Activated T-helper 17 cell treated with anti-CD3 and anti-CD28 coated beads, Interleukin-2, amount 50 U/mL, for 72 hours (primary cell): Measurements from ENCODE around the gene AS3MT. TPM values are rescaled to one million over a fixed set of nuclear protein-coding genes. Genes with fewer than 3 reads are reported as not detected.

Experiments
- ATAC-seq: fragments of 150-1000 bp; cut with Tn5 transposase; replicated peaks from 2 replicates; pipeline ENCODE4 v1.10.0; 2021; ENCODE audit warnings: mild to moderate bottlenecking, moderate library complexity
- H3K27ac Mint-ChIP-seq: one replicate; pipeline ENCODE4 v1.8.0; 2022; ENCODE audit warnings: mixed read lengths
- H3K27me3 Mint-ChIP-seq: one replicate; pipeline ENCODE4 v1.8.0; 2022; ENCODE audit warnings: mixed read lengths
- H3K36me3 Mint-ChIP-seq: one replicate; pipeline ENCODE4 v1.8.0; 2022; ENCODE audit warnings: low read depth, mild to moderate bottlenecking, mixed read lengths
- H3K4me1 Mint-ChIP-seq: one replicate; pipeline ENCODE4 v1.8.0; 2022; ENCODE audit warnings: mixed read lengths
- H3K4me3 Mint-ChIP-seq: one replicate; pipeline ENCODE4 v1.8.0; 2022; ENCODE audit warnings: mild to moderate bottlenecking, mixed read lengths
- H3K9me3 Mint-ChIP-seq: one replicate; pipeline ENCODE4 v1.8.0; 2022; ENCODE audit warnings: mixed read lengths
- total RNA-seq, 2 donors: library from RNA; stranded (reverse); gene quantifications; one replicate each; pipeline ENCODE4 v1.2.3, GENCODE V29; 2022

AS3MT gene
- total RNA-seq, 2 donors from 2014 or later = 1.6 TPM; not detected in 1

- Mint-ChIP-seq H3K9me3 (no peaks in the 10 kb centered on the region), H3K4me3 (no peak overlapping the region)
- no peak for ATAC-seq
Measured at GRCh38 chr10:102878629-102879028, 9.4 kb downstream of the AS3MT start.

GRCh38 chr10:102880256-102880655, 11.0 kb downstream of the AS3MT start:
- ATAC-seq = no peak
- Mint-ChIP-seq H3K4me3 (no peak overlapping the region), H3K27ac (no peak overlapping the region), H3K27me3 (no peaks in the 10 kb centered on the region), H3K4me1 (no peaks in the 10 kb centered on the region), H3K9me3 (no peaks in the 10 kb centered on the region), H3K36me3 (no peaks in the 10 kb centered on the region)

More at GRCh38 chr10:102878629-102879028, 9.4 kb downstream of the AS3MT start:
- Mint-ChIP-seq H3K4me1 (no peaks in the 10 kb centered on the region), H3K36me3 (no peaks in the 10 kb centered on the region), H3K27ac (no peak overlapping the region), H3K27me3 (no peaks in the 10 kb centered on the region)

GRCh38 chr10:102888048-102888447, 18.8 kb downstream of the AS3MT start:
- no peak overlapping the region for H3K27ac Mint-ChIP-seq
- peaks cover 18% of the 10 kb centered on the region for H3K36me3 Mint-ChIP-seq
- no peak for ATAC-seq
- no peaks in the 10 kb centered on the region for H3K27me3 Mint-ChIP-seq
- H3K9me3 Mint-ChIP-seq = no peaks in the 10 kb centered on the region
- H3K4me3 Mint-ChIP-seq = no peak overlapping the region
- H3K4me1 Mint-ChIP-seq = no peaks in the 10 kb centered on the region

- Mint-ChIP-seq H3K27me3 (no peaks in the 10 kb centered on the region), H3K27ac (no peak overlapping the region), H3K4me1 (no peaks in the 10 kb centered on the region), H3K9me3 (no peaks in the 10 kb centered on the region), H3K4me3 (no peak overlapping the region), H3K36me3 (peaks cover 15% of the 10 kb centered on the region)
- no peak for ATAC-seq
Measured at GRCh38 chr10:102894466-102895213, 25.4 kb downstream of the AS3MT start.

GRCh38 chr10:102900006-102900405, 30.7 kb downstream of the AS3MT start:
- no peak for ATAC-seq
- H3K36me3 Mint-ChIP-seq = no peaks in the 10 kb centered on the region

GRCh38 chr10:102904346-102904745, 35.1 kb downstream of the AS3MT start:
- Mint-ChIP-seq H3K27me3 (no peaks in the 10 kb centered on the region), H3K36me3 (no peaks in the 10 kb centered on the region), H3K9me3 (no peaks in the 10 kb centered on the region), H3K27ac (no peak overlapping the region), H3K4me1 (no peaks in the 10 kb centered on the region), H3K4me3 (no peak overlapping the region)
- ATAC-seq = no peak

More at GRCh38 chr10:102900006-102900405, 30.7 kb downstream of the AS3MT start:
- Mint-ChIP-seq H3K4me3 (no peak overlapping the region), H3K27ac (no peak overlapping the region), H3K27me3 (no peaks in the 10 kb centered on the region), H3K9me3 (no peaks in the 10 kb centered on the region), H3K4me1 (no peaks in the 10 kb centered on the region)

- ATAC-seq = no peak
- Mint-ChIP-seq H3K9me3 (no peaks in the 10 kb centered on the region), H3K27ac (no peak overlapping the region), H3K4me3 (no peak overlapping the region), H3K27me3 (no peaks in the 10 kb centered on the region), H3K36me3 (no peaks in the 10 kb centered on the region), H3K4me1 (no peaks in the 10 kb centered on the region)
Measured at GRCh38 chr10:102906507-102906906, 37.2 kb downstream of the AS3MT start.

GRCh38 chr10:102914781-102915180, 45.5 kb downstream of the AS3MT start:
- ATAC-seq = no peak
- Mint-ChIP-seq H3K4me3 (no peak overlapping the region), H3K27me3 (peaks cover 11% of the 10 kb centered on the region), H3K36me3 (no peaks in the 10 kb centered on the region), H3K9me3 (no peaks in the 10 kb centered on the region), H3K4me1 (peaks cover 10% of the 10 kb centered on the region), H3K27ac (no peak overlapping the region)

GRCh38 chr10:102916173-102916572, 46.9 kb downstream of the AS3MT start:
- Mint-ChIP-seq H3K4me1 (peaks cover 24% of the 10 kb centered on the region), H3K36me3 (no peaks in the 10 kb centered on the region), H3K27me3 (peaks cover 11% of the 10 kb centered on the region), H3K4me3 (peak overlapping the region; percentile 92), H3K27ac (peak overlapping the region; percentile 58), H3K9me3 (no peaks in the 10 kb centered on the region)
- no peak for ATAC-seq

GRCh38 chr10:102917314-102917961, 48.2 kb downstream of the AS3MT start:
- Mint-ChIP-seq H3K27ac (peak overlapping the region; percentile 93), H3K36me3 (no peaks in the 10 kb centered on the region), H3K27me3 (peaks cover 8% of the 10 kb centered on the region), H3K9me3 (no peaks in the 10 kb centered on the region), H3K4me1 (peaks cover 26% of the 10 kb centered on the region), H3K4me3 (peak overlapping the region; percentile 92)
- ATAC-seq = peak; percentile 56

GRCh38 chr10:102917962-102918816, 48.9 kb downstream of the AS3MT start, which contains the start of gene CNNM2:
TSS of gene CNNM2 (plus strand) at chr10:102918294. CDS start at chr10:102918481, 187 bp downstream.
- Mint-ChIP-seq H3K27ac (peak within 1 kb of the TSS; percentile 93), H3K4me1 (peaks cover 29% of the 10 kb centered on the region), H3K4me3 (peak within 1 kb of the TSS; percentile 92), H3K36me3 (no peaks in the 10 kb centered on the region), H3K9me3 (no peaks in the 10 kb centered on the region), H3K27me3 (peaks cover 8% of the 10 kb centered on the region)
- peak; percentile 94 for ATAC-seq

GRCh38 chr10:102918817-102919245, 49.6 kb downstream of the AS3MT start:
- Mint-ChIP-seq H3K4me1 (peaks cover 33% of the 10 kb centered on the region), H3K27ac (no peak overlapping the region)

GRCh38 chr10:102919246-102919959, 50.1 kb downstream of the AS3MT start:
- peak overlapping the region; percentile 63 for H3K27ac Mint-ChIP-seq
- H3K9me3 Mint-ChIP-seq = no peaks in the 10 kb centered on the region
- no peaks in the 10 kb centered on the region for H3K36me3 Mint-ChIP-seq
- peak overlapping the region; percentile 92 for H3K4me3 Mint-ChIP-seq
- ATAC-seq = no peak
- H3K27me3 Mint-ChIP-seq = peaks cover 4% of the 10 kb centered on the region
- H3K4me1 Mint-ChIP-seq = peaks cover 33% of the 10 kb centered on the region

More at GRCh38 chr10:102918817-102919245, 49.6 kb downstream of the AS3MT start:
- ATAC-seq = no peak
- no peaks in the 10 kb centered on the region for H3K9me3 Mint-ChIP-seq
- no peaks in the 10 kb centered on the region for H3K36me3 Mint-ChIP-seq
- H3K27me3 Mint-ChIP-seq = peaks cover 7% of the 10 kb centered on the region
- H3K4me3 Mint-ChIP-seq = peak overlapping the region; percentile 92
